Right ventricle myocardium inferior (tissue), 1 donor: Measurements from ENCODE around the gene NRDC. TPM values are rescaled to one million over a fixed set of nuclear protein-coding genes. Genes with fewer than 3 reads are reported as not detected.
"Not testable (repeated sequence)": the region's sequence is repeated elsewhere in the genome, so short reads cannot be mapped to it uniquely, and the experiment has no call there.

Experiments
- ATAC-seq: fragments of 200-7000 bp; cut with Tn5 transposase; one replicate; pipeline ENCODE4 v1.9.1; 2020; ENCODE audit warnings: mild to moderate bottlenecking, moderate library complexity
- DNase-seq: peaks from one replicate; pipeline ENCODE4 v3.0.0; 2021; ENCODE audit errors: missing footprints
- intact Hi-C: fragments of 100-400 bp; cut with DNase I; formaldehyde crosslinking; loops from one replicate; pipeline ENCODE4 v1.11.0; 2022
- total RNA-seq: library from RNA; stranded (reverse); fragmentation: NEBNext Ultra II Directional; extraction: Animal tissue kit (Norgen Biotek cat#: 25700); gene quantifications from one replicate; pipeline ENCODE4 v1.2.1, GENCODE V29; 2021
- donor health status: DM: no; HTN: yes; CAD: no; lungs with severe emphysema.

NRDC gene
- total RNA-seq, 1 donor from 2014 or later, result 146 TPM

DNA sequence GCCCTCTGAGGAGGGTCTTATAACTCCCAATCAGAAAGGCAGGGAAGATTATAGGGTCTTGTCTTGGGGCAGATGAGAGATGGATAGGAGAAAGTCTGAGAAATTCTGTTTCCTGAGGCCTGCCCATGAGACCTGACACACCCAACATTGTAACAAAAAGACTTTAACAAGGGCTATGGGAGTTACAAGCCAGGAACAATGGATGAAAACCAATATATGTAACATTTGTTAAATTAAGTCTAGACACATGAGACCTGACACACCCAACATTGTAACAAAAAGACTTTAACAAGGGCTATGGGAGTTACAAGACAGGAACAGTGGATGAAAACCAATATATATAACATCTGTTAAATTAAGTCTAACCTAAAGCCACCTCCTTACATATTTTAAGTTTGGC lies 21.8 kb downstream of the NRDC start:
- intact Hi-C loops, result no loop called here
- ATAC-seq (no peak), DNase-seq (no peak)

- DNase-seq, result no peak
Observed at GRCh38 chr1:51855624-51856023, 22.9 kb downstream of the NRDC start.

GRCh38 chr1:51853360-51853759 lies 25.2 kb downstream of the NRDC start:
- no peak for ATAC-seq
- no peak for DNase-seq
- intact Hi-C loops, result no loop called here

More at GRCh38 chr1:51855624-51856023, 22.9 kb downstream of the NRDC start:
- no peak for ATAC-seq
- intact Hi-C loops, result no loop called here

- ATAC-seq, result no peak
- intact Hi-C loops, result no loop called here
- no peak for DNase-seq
Observed at GRCh38 chr1:51851882-51852396, 26.6 kb downstream of the NRDC start.

- DNase-seq (peak; percentile 74), ATAC-seq (peak; percentile 28)
- intact Hi-C loops, result no loop called here
Observed at GRCh38 chr1:51850420-51851223, 27.9 kb downstream of the NRDC start.

GRCh38 chr1:51847294-51847920 lies 31.1 kb downstream of the NRDC start:
- DNase-seq (peak; percentile 53), ATAC-seq (no peak)
- intact Hi-C loops, result no loop called here

DNA sequence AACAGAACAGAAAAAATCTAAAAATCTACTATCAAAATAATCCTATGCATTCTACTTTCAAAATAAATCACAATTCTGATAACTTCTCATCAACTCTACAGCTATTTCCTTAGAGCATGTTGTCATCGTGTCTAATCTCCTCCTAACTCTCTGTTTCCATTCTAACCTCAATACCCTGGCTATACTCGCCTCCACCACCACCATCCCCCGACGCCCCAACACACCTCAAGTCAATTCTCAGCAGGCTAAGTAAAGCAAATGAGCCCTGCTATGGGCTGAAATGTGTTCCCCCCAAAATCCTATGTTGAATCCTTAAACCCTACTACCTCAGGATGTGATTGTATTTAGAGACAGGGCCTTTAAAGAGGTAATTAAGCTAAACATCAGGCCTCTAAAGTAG lies 34.6 kb downstream of the NRDC start:
- no peak for DNase-seq
- ATAC-seq, result no peak
- intact Hi-C loops, result no loop called here

DNA sequence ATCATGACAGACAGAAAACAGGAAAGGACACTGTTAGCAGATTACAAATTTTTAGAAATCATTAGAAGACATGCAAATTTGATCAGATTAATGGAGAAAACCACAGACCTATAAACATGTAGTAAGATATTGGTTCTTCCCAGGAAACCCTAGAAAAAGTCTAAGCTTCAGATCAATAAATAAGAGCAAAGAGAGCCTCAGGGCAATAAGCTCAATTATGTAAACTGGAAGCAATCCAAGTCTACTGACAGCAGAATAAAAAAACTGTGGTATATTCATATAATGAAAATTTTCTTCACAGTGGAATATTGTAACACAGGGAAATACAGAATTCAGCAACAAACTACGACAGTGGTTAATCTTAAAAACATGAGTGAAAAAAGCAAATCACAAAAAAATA lies 36.3 kb downstream of the NRDC start:
- intact Hi-C loops, result no loop called here
- ATAC-seq, result no peak

DNA sequence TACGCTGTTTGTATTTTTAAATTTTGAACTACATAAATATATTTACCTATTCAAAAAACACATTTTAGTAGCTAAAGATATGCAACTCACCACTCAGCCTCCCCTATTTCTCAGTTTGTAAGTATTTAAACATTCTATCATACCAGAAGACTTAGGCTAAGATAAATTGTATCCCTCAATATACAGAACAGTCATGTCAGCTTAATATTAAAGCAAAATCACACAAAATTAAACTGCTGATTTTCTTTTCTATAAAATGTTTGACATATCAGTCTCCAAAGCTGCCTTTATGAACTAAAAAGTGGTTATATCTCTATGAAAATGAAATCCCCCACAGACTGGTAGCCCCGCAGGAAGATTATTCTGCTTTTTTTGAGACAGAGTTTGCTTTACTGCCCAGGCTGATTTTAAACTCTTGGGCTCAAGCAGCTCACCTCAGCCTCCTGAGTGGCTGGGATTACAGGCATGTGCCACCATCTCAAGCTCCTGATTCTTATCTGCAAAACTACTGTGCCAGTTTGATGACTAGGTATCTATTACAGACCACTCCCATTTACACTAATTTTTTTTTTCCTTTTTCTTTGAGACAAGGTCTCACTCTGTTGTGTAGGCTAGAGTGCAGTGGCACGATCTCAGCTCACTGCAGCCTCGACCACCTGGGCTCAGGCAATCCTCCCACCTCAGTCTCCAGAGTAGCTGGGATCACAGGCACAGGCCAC lies 37.6 kb downstream of the NRDC start:
- no peak for ATAC-seq
- intact Hi-C loops, result no loop called here
- no peak for DNase-seq

More for the DNA sequence above, 36.3 kb downstream of the NRDC start:
- DNase-seq, result no peak

DNA sequence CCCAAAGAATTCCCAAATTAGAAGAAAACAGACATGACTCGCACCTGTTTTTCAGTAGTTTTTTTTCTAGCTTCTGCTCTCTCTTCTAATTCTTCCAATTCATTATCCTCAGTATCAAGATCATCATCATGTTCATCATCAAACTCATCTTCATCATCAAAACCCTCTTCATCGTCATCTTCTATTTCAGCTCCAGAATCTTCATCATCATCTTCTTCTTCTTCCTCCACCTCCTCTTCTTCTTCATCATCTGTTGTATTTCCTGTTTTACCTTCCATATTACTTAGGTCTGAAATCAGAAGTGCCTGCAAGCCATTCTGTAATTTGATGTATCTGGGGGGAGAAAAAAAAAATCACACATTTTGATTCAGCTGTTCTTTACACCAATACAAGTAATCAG lies 38.3 kb downstream of the NRDC start:
- ATAC-seq, result no peak
- intact Hi-C loops, result no loop called here
- DNase-seq, result no peak

- intact Hi-C loops, result no loop called here
- DNase-seq, result no peak
Observed at GRCh38 chr1:51839094-51839493, 39.4 kb downstream of the NRDC start.

GRCh38 chr1:51837243-51837642 lies 41.3 kb downstream of the NRDC start:
- ATAC-seq, result no peak
- intact Hi-C loops, result no loop called here
- DNase-seq, result no peak

More at GRCh38 chr1:51839094-51839493, 39.4 kb downstream of the NRDC start:
- ATAC-seq, result no peak

GRCh38 chr1:51833700-51834099 lies 44.8 kb downstream of the NRDC start:
- ATAC-seq (no peak), DNase-seq (no peak)
- intact Hi-C loops, result no loop called here

- ATAC-seq (no peak), DNase-seq (no peak)
- intact Hi-C loops, result no loop called here
Observed at GRCh38 chr1:51829058-51829457, 49.5 kb downstream of the NRDC start.

DNA sequence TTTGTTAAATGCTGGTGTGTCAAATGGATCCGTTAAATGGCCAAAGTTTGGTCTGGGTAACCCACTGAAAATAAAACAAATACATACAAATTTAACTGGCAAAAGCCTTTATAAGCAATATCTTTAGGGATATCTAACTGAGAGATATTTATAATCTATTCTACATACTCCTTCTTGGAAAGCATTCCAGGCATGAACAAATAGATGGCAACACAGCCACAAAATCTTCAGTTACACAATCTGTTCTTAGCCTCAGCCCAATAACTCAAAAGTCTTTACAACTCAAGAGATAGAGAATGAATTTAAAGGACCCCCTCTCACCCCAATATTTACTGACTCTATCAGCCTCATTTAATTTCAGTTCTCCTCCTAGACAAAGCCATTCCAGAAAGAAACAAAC lies 58.7 kb downstream of the NRDC start:
- no peak for ATAC-seq
- intact Hi-C loops, result no loop called here
- no peak for DNase-seq

- DNase-seq, ATAC-seq, intact Hi-C loops: not testable (repeated sequence)
Observed at GRCh38 chr1:51819021-51819420, 59.5 kb downstream of the NRDC start.

- DNase-seq, result no peak
- ATAC-seq, result no peak
- intact Hi-C loops, result no loop called here
Observed at GRCh38 chr1:51818487-51818886, 60.0 kb downstream of the NRDC start.

DNA sequence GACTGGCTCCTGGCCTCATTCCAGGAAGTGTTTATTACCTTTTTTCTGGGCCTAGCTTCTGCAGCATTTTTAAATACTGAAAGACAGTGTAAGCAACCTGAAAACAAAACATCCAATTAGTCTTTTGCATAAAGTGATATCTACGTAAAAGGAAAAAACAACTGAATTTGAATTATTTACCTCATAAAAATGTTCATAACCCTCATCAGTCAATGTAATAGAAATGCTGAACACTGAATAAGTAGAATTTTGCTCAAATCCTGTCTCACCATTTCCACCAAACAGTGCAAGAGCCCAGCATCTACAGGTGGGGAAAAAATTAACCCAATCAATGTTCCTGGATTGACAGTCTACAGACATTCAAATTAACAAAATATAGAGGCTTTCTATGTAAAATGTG lies 64.0 kb downstream of the NRDC start:
- intact Hi-C loops, result no loop called here
- DNase-seq (no peak), ATAC-seq (no peak)

DNA sequence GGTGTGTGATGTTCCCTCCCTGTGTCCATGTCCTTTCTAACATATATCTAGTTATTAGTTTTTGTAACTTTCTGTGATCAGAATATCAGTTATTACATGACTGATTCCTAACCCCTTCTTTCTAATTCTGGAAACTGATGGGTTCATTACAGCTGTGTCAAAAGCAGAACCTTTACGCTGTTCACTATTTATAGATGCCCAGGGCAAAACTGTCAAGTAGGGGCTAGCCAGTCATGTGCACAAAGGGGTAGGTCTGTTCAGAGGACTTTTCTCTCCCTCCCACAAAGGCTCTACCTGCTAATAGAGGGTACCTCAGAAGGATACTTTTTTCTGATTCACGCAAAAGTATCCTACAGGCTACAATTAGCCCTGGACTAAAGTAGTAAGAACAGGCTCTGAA lies 79.2 kb downstream of the NRDC start:
- DNase-seq, result no peak
- intact Hi-C loops, result no loop called here
- ATAC-seq, result peak; percentile 72

GRCh38 chr1:51794868-51795267 lies 83.7 kb downstream of the NRDC start:
- intact Hi-C loops, result no loop called here
- DNase-seq (no peak), ATAC-seq (no peak)
